Epidermal melanocyte (primary cell): ENCODE data around the gene EMD.
A peak's percentile ranks its signal among the peaks of the same experiment; 100 is the strongest.
"Not testable (repeated sequence)": the region's sequence is repeated elsewhere in the genome, so short reads cannot be mapped to it uniquely, and the experiment has no call there.

Experiments used
- DNase-seq: peaks from one replicate; pipeline ENCODE4 v3.0.0; 2011; ENCODE audit warnings: low spot score; ENCODE audit not compliant: insufficient read length

EMD gene

GRCh38 chrX:154378799-154379568, at the start of gene EMD:
Gene EMD, plus strand, starts transcription at chrX:154379295. Its CDS starts 190 bp downstream, at chrX:154379485.
- peak; percentile 67 for DNase-seq

GRCh38 chrX:154332561-154332960, 46.5 kb upstream of the EMD start:
- DNase-seq: no peak

GRCh38 chrX:154333116-154333515, 46.0 kb upstream of the EMD start:
- no peak for DNase-seq

- no peak for DNase-seq
Observed at GRCh38 chrX:154333837-154334271, 45.2 kb upstream of the EMD start.

- DNase-seq: no peak
Observed at GRCh38 chrX:154334496-154334895, 44.6 kb upstream of the EMD start.

- not testable (repeated sequence) for DNase-seq
Observed at GRCh38 chrX:154341399-154342298, 37.4 kb upstream of the EMD start.

GRCh38 chrX:154343063-154343462, 36.0 kb upstream of the EMD start:
- not testable (repeated sequence) for DNase-seq

GRCh38 chrX:154343620-154344019, 35.5 kb upstream of the EMD start:
- DNase-seq: not testable (repeated sequence)

- no peak for DNase-seq
Observed at GRCh38 chrX:154348114-154348531, 31.0 kb upstream of the EMD start.

- no peak for DNase-seq
Observed at GRCh38 chrX:154348646-154349358, 30.3 kb upstream of the EMD start.

GRCh38 chrX:154349359-154349935, 29.6 kb upstream of the EMD start:
- no peak for DNase-seq

- no peak for DNase-seq
Observed at GRCh38 chrX:154349979-154350378, 29.1 kb upstream of the EMD start.

GRCh38 chrX:154350429-154351182, 28.5 kb upstream of the EMD start:
- no peak for DNase-seq

- no peak for DNase-seq
Observed at GRCh38 chrX:154351183-154352011, 27.7 kb upstream of the EMD start.

GRCh38 chrX:154352012-154352401, 27.1 kb upstream of the EMD start:
- DNase-seq: no peak

GRCh38 chrX:154352466-154352865, 26.6 kb upstream of the EMD start:
- DNase-seq: no peak

GRCh38 chrX:154353172-154353843, 25.8 kb upstream of the EMD start:
- no peak for DNase-seq

GRCh38 chrX:154354013-154354412, 25.1 kb upstream of the EMD start:
- DNase-seq: no peak

- DNase-seq: no peak
Observed at GRCh38 chrX:154354516-154354915, 24.6 kb upstream of the EMD start.
